Cardiac muscle cell (in vitro differentiated cells and primary cell): ENCODE data around the gene ERGIC1. TPM values are rescaled to one million over a fixed set of nuclear protein-coding genes. Genes with fewer than 3 reads are reported as not detected.

ENCODE experiments used
- DNase-seq, 2 donors: peaks; one replicate each; pipeline versions ENCODE4 v3.0.0 to v3.0.0-alpha.2; 2010 to 2017; ENCODE audit warnings: low read depth in 1 of 2, low spot score in 1 of 2
- H3K27ac ChIP-seq: fragments of 200-600 bp; sonication (generic); 2 replicates; pipeline ENCODE4 v1.5.1; 2016
- H3K27me3 ChIP-seq: fragments of 200-600 bp; sonication (generic); 2 replicates; pipeline ENCODE4 v1.6.0; 2016; ENCODE audit warnings: control low read depth
- H3K36me3 ChIP-seq: fragments of 200-600 bp; sonication (generic); 2 replicates; pipeline ENCODE4 v1.5.1; 2016; ENCODE audit warnings: control low read depth
- H3K4me1 ChIP-seq: fragments of 200-600 bp; sonication (generic); 2 replicates; pipeline ENCODE4 v1.8.1; 2017; ENCODE audit warnings: low read depth, mild to moderate bottlenecking, mixed run types
- H3K4me3 ChIP-seq: fragments of 200-600 bp; sonication (generic); 2 replicates; pipeline ENCODE4 v1.5.1; 2016; ENCODE audit warnings: mild to moderate bottlenecking
- H3K9me3 ChIP-seq: fragments of 200-600 bp; sonication (generic); 2 replicates; pipeline ENCODE4 v1.5.1; 2017; ENCODE audit warnings: low read depth, mild to moderate bottlenecking, control low read depth
- polyA plus RNA-seq: library from polyadenylated mRNA; unstranded; fragments of >200 nt; fragmentation: Nextera tagmentation; extraction: Ambion mirVana; gene quantifications from 2 replicates; pipeline ENCODE4 v1.2.1, GENCODE V29; 2016
- total RNA-seq: library from RNA; depleted of rRNA; stranded (reverse); fragments of >200 nt; gene quantifications from 2 replicates; pipeline ENCODE4 v1.2.3, GENCODE V29; 2016
- TF ChIP-seq, protein P1 (sequence below): IDR thresholded peaks from 2 replicates; pipeline ENCODE4 v1.5.1; 2012; ENCODE audit warnings: low read depth, mild to moderate bottlenecking, low read length

Gene ERGIC1
- total and polyA plus RNA-seq, 2 experiments from 2014 or later = 15.4 to 77.3 TPM

DNA sequence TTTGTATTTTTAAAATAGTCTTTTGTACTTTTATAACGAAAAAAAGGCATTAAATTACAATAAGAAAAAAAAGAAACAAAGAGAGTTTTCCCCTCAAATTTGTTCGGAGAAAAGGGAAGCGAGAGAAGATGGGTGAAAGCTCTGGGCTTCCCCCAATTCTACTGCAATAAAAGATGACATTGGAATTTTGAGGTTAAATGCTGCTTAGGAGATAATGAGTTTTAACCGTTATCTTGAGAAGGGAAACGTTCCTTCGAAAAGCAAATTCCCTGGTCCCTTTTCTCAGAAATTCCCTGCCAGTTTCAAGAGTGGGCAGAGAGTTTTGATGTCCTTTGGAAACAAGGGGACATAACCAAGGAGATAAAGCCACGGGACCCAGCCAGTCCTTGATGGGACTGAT is 18.4 kb upstream of the ERGIC1 start:
- Histone ChIP-seq H3K4me3 (no peak overlapping the region), H3K27ac (no peak overlapping the region)
- TF ChIP-seq, protein P1, sequence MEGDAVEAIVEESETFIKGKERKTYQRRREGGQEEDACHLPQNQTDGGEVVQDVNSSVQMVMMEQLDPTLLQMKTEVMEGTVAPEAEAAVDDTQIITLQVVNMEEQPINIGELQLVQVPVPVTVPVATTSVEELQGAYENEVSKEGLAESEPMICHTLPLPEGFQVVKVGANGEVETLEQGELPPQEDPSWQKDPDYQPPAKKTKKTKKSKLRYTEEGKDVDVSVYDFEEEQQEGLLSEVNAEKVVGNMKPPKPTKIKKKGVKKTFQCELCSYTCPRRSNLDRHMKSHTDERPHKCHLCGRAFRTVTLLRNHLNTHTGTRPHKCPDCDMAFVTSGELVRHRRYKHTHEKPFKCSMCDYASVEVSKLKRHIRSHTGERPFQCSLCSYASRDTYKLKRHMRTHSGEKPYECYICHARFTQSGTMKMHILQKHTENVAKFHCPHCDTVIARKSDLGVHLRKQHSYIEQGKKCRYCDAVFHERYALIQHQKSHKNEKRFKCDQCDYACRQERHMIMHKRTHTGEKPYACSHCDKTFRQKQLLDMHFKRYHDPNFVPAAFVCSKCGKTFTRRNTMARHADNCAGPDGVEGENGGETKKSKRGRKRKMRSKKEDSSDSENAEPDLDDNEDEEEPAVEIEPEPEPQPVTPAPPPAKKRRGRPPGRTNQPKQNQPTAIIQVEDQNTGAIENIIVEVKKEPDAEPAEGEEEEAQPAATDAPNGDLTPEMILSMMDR = no peak

DNA sequence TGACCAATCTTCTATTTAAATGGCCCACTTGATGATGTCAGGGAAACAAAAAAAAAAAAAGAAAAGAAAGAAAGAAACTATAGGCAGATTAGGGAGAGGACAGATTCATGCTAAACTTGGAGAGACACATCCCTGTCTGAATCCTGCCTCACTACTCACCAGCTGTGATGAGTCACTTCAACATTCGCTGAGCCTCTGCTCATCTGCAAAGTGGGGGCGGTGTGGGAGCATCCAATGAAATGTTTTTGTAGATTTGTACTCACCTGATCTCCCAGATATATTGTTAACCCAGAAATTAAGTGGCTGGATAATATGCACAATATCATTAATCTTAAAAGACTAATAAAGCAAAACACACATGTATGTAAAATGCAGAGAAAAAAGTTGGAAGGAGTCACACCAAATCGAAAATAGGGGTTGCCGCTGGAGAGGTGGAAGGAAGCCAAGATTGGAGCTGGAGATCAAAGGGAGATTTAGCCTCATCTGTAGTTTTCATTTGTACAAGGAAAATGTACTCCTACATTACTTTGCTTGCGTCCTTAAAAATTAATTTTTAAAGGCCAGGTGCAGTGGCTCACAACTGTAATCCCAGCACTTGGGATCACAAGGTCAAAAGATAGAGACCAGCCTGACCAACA is 17.0 kb upstream of the ERGIC1 start:
- TF ChIP-seq, protein P1 = no peak
- H3K4me3 ChIP-seq = no peak overlapping the region
- H3K9me3 ChIP-seq = no peaks in the 10 kb centered on the region
- no peaks in the 10 kb centered on the region for H3K27me3 ChIP-seq
- H3K4me1 ChIP-seq = no peaks in the 10 kb centered on the region
- H3K27ac ChIP-seq = no peak overlapping the region
- peak in 1 of 2 donors; percentile 52 for DNase-seq
- H3K36me3 ChIP-seq = no peaks in the 10 kb centered on the region

More for the DNA sequence above, 18.4 kb upstream of the ERGIC1 start:
- H3K9me3 ChIP-seq = no peaks in the 10 kb centered on the region
- no peaks in the 10 kb centered on the region for H3K27me3 ChIP-seq
- H3K36me3 ChIP-seq = no peaks in the 10 kb centered on the region
- no peak for DNase-seq
- H3K4me1 ChIP-seq = no peaks in the 10 kb centered on the region

DNA sequence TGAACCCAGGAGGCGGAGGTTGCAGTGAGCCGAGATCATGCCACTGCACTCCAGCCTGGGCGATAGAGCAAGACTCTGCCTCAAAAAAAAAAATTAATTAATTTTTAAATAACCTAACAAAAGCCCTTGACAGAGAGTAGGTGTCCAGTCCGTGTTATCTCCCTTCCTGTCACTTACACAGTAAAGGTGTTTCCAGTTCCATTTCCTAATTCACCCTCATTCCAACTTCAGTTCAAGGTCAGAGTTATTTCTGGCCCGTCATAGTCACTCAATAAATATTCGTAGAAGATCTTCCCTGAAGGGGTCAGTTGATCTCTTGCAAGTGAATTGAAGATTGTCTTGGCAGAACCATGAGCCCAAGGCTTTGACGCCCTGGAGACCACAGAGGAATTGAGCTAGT is 16.4 kb upstream of the ERGIC1 start:
- no peaks in the 10 kb centered on the region for H3K4me1 ChIP-seq
- no peak overlapping the region for H3K4me3 ChIP-seq
- H3K27ac ChIP-seq = no peak overlapping the region
- no peak for DNase-seq
- no peaks in the 10 kb centered on the region for H3K9me3 ChIP-seq
- H3K36me3 ChIP-seq = no peaks in the 10 kb centered on the region
- H3K27me3 ChIP-seq = no peaks in the 10 kb centered on the region
- TF ChIP-seq, protein P1 = no peak

DNA sequence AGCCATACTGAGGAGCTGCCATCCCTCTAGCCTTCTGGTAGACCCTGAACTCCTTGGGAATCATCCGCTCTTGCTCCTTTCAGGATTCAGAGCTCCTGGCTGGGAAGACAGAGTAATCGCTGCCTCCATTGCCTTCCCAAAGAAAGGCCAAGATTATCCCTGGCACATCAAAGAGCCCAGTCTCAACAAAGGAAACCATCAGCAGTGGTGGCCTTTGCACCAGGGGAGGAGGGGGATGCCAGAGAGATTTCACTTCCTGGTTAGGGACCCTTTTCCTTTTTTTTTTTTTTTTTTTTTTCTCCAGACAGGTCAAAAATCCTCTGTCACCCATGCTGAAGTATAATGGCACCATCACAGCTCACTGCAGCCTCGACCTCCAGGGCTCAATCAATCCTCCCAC is 16.0 kb upstream of the ERGIC1 start:
- TF ChIP-seq, protein P1 = no peak
- no peaks in the 10 kb centered on the region for H3K27me3 ChIP-seq
- no peak overlapping the region for H3K27ac ChIP-seq

DNA sequence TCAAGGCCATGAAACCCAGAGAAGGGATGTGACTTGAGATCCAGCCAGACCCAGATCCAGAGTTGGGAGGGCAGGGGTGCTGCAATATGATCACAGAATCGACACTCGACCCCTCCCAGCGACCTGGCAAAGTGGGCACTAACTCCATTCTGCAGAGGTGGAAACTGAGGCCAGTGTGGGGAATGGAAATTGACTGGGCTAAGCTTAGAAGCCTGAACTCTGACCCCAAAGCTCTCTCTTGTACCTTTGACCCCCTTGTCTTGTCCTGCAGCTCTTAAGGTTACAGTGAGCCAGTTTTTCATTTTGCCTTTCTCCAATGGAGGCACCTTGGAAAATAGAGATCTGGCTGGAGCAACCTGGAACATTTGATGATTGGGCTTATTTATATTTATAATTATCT is 14.5 kb upstream of the ERGIC1 start:
- TF ChIP-seq, protein P1 = no peak
- Histone ChIP-seq H3K36me3 (no peaks in the 10 kb centered on the region), H3K4me1 (no peaks in the 10 kb centered on the region), H3K27me3 (no peaks in the 10 kb centered on the region), H3K27ac (no peak overlapping the region), H3K4me3 (no peak overlapping the region), H3K9me3 (no peaks in the 10 kb centered on the region)
- no peak for DNase-seq

More for the DNA sequence above, 16.0 kb upstream of the ERGIC1 start:
- H3K4me1 ChIP-seq = no peaks in the 10 kb centered on the region
- no peak overlapping the region for H3K4me3 ChIP-seq
- no peaks in the 10 kb centered on the region for H3K9me3 ChIP-seq
- H3K36me3 ChIP-seq = no peaks in the 10 kb centered on the region
- DNase-seq = no peak
